ENCODE data around the gene PTPN22.

PTPN22 gene

GRCh38 chr1:113783254-113784103 lies 88.0 kb downstream of the PTPN22 start:
- ATAC-seq (ENCODE audit: insufficient read depth, low read depth) (peak; percentile 96), DNase-seq (peak; percentile 73)
- Histone ChIP-seq H4K20me1 (ENCODE audit: insufficient read depth, low read length) (peaks cover 8% of the 10 kb centered on the region), H3K4me3 (ENCODE audit: low read depth in 1 of 2, low read length in 2 of 2) (peak overlapping the region in 1 of 2 experiments; percentile 33; a peak in 1 of 4 replicates), H3K9ac (ENCODE audit: low read depth, low read length) (peak overlapping the region; percentile 32), H3K36me3 (ENCODE audit: insufficient read depth, low read length) (peaks cover 5% of the 10 kb centered on the region; the same call in 1 of the 2 replicates), H3K4me1 (ENCODE audit: insufficient read depth, low read length) (peaks cover 80% of the 10 kb centered on the region), H3K4me2 (ENCODE audit: insufficient read depth, low read length) (peak overlapping the region; percentile 60), H3K9me3 (ENCODE audit: insufficient read depth, low read length, severe bottlenecking) (no peaks in the 10 kb centered on the region), H2AFZ (ENCODE audit: low read depth, low read length) (no peak overlapping the region), H3K79me2 (ENCODE audit: insufficient read depth, low read length) (peaks cover 90% of the 10 kb centered on the region), H3K27ac (ENCODE audit: low read length) (peak overlapping the region; percentile 74), H3K27me3 (ENCODE audit: insufficient read depth, low read length, poor library complexity) (no peaks in the 10 kb centered on the region)
- TF ChIP-seq EZH2 (IDR thresholded peaks at IDR 0.05; ENCODE audit: borderline replicate concordance, low read depth, low read length, severe bottlenecking) (no peak), CTCF (IDR thresholded peaks at IDR 0.05; ENCODE audit: borderline replicate concordance, extremely low read depth, low read length, poor library complexity, severe bottlenecking) (no peak)

- Histone ChIP-seq H3K36me3 (ENCODE audit: insufficient read depth, low read length) (peaks cover 8% of the 10 kb centered on the region), H3K9ac (ENCODE audit: low read depth, low read length) (no peak overlapping the region), H3K9me3 (ENCODE audit: insufficient read depth, low read length, severe bottlenecking) (no peaks in the 10 kb centered on the region), H3K4me3 (ENCODE audit: low read depth in 1 of 2, low read length in 2 of 2) (no peak overlapping the region), H4K20me1 (ENCODE audit: insufficient read depth, low read length) (peaks cover 7% of the 10 kb centered on the region), H3K79me2 (ENCODE audit: insufficient read depth, low read length) (peaks cover 90% of the 10 kb centered on the region), H2AFZ (ENCODE audit: low read depth, low read length) (no peak overlapping the region), H3K4me1 (ENCODE audit: insufficient read depth, low read length) (peaks cover 77% of the 10 kb centered on the region), H3K4me2 (ENCODE audit: insufficient read depth, low read length) (peak overlapping the region; percentile 8; the same call in 1 of the 2 replicates), H3K27ac (ENCODE audit: low read length) (peak overlapping the region; percentile 74), H3K27me3 (ENCODE audit: insufficient read depth, low read length, poor library complexity) (no peaks in the 10 kb centered on the region)
- TF ChIP-seq EZH2 (IDR thresholded peaks at IDR 0.05; ENCODE audit: borderline replicate concordance, low read depth, low read length, severe bottlenecking): no peak
- no peak for TF ChIP-seq CTCF (IDR thresholded peaks at IDR 0.05; ENCODE audit: borderline replicate concordance, extremely low read depth, low read length, poor library complexity, severe bottlenecking)
- ATAC-seq (ENCODE audit: insufficient read depth, low read depth) (no peak), DNase-seq (no peak)
These were observed 89.1 kb downstream of the PTPN22 start for GRCh38 chr1:113782406-113782805.

GRCh38 chr1:113780374-113781146 lies 91.0 kb downstream of the PTPN22 start:
- peaks cover 60% of the 10 kb centered on the region for H3K4me1 ChIP-seq (ENCODE audit: insufficient read depth, low read length)
- H3K27ac ChIP-seq (ENCODE audit: low read length): peak overlapping the region; percentile 74
- H3K4me3 ChIP-seq (ENCODE audit: low read depth in 1 of 2, low read length in 2 of 2): no peak overlapping the region; a peak in 1 of 4 replicates
- no peak overlapping the region for H2AFZ ChIP-seq (ENCODE audit: low read depth, low read length)
- no peaks in the 10 kb centered on the region for H3K27me3 ChIP-seq (ENCODE audit: insufficient read depth, low read length, poor library complexity)
- peak overlapping the region; percentile 31 for H3K9ac ChIP-seq (ENCODE audit: low read depth, low read length)
- H3K79me2 ChIP-seq (ENCODE audit: insufficient read depth, low read length): peaks cover 89% of the 10 kb centered on the region
- TF ChIP-seq EZH2 (IDR thresholded peaks at IDR 0.05; ENCODE audit: borderline replicate concordance, low read depth, low read length, severe bottlenecking): no peak
- no peak for TF ChIP-seq CTCF (IDR thresholded peaks at IDR 0.05; ENCODE audit: borderline replicate concordance, extremely low read depth, low read length, poor library complexity, severe bottlenecking)
- DNase-seq (no peak), ATAC-seq (ENCODE audit: insufficient read depth, low read depth) (peak; percentile 65)
- H3K36me3 ChIP-seq (ENCODE audit: insufficient read depth, low read length): peaks cover 26% of the 10 kb centered on the region
- H3K9me3 ChIP-seq (ENCODE audit: insufficient read depth, low read length, severe bottlenecking): no peaks in the 10 kb centered on the region
- peak overlapping the region; percentile 35 for H3K4me2 ChIP-seq (ENCODE audit: insufficient read depth, low read length)
- H4K20me1 ChIP-seq (ENCODE audit: insufficient read depth, low read length): peaks cover 6% of the 10 kb centered on the region

Measured in DND-41 (cell line).